Measurements from ENCODE around the gene SPRYD7. TPM values are rescaled to one million over a fixed set of nuclear protein-coding genes. Genes with fewer than 3 reads are reported as not detected.

The SPRYD7 gene
- total and polyA plus RNA-seq, 2 donors (not counting 1 experiment from before 2014, with no cell fraction given): 1.9 to 4.5 TPM

- Histone ChIP-seq H3K4me2 (replicated peaks; ENCODE audit: low read depth, low read length, poor library complexity, severe bottlenecking) (peak overlapping the region; percentile 14), H3K4me1 (ENCODE audit: control insufficient read depth in 2 of 2, insufficient read depth in 2 of 2, low read length in 2 of 2) (peaks cover 15 to 17% of the 10 kb centered on the region in 2 donors), H3K27ac (ENCODE audit: low read length in 2 of 2) (peak overlapping the region in 1 of 2 donors; percentile 54), H3K9ac (ENCODE audit: low read length) (no peak overlapping the region), H3K27me3 (replicated peaks in 1 of 4; ENCODE audit: control extremely low read depth in 1 of 4, control insufficient read depth in 3 of 4, insufficient read depth in 4 of 4, low read length in 3 of 4) (no peaks in the 10 kb centered on the region), H3K9me3 (ENCODE audit: control extremely low read depth in 1 of 3, control insufficient read depth in 2 of 3, insufficient read depth in 1 of 3, low read length in 2 of 3) (no peaks in the 10 kb centered on the region), H2AFZ (ENCODE audit: insufficient read depth, low read depth, low read length, poor library complexity, severe bottlenecking) (no peak overlapping the region), H3K79me2 (ENCODE audit: control insufficient read depth, insufficient read depth, low read length) (peaks cover 20% of the 10 kb centered on the region), H3K4me3 (ENCODE audit: control extremely low read depth in 1 of 5, extremely low read depth in 1 of 5, insufficient read depth in 1 of 5, low read depth in 2 of 5, low read length in 4 of 5) (no peak overlapping the region), H3K36me3 (replicated peaks in 1 of 2; ENCODE audit: control extremely low read depth in 1 of 2, control insufficient read depth in 1 of 2, extremely low read depth in 1 of 2, insufficient read depth in 2 of 2, low read length in 1 of 2) (no peaks in the 10 kb centered on the region), H4K20me1 (ENCODE audit: control insufficient read depth, insufficient read depth, low read length, poor library complexity, severe bottlenecking) (no peaks in the 10 kb centered on the region)
- TF ChIP-seq EZH2 (IDR thresholded peaks at IDR 0.05; ENCODE audit: borderline replicate concordance, insufficient read depth, low read depth, low read length, poor library complexity, severe bottlenecking): no peak
- TF ChIP-seq, protein P1, sequence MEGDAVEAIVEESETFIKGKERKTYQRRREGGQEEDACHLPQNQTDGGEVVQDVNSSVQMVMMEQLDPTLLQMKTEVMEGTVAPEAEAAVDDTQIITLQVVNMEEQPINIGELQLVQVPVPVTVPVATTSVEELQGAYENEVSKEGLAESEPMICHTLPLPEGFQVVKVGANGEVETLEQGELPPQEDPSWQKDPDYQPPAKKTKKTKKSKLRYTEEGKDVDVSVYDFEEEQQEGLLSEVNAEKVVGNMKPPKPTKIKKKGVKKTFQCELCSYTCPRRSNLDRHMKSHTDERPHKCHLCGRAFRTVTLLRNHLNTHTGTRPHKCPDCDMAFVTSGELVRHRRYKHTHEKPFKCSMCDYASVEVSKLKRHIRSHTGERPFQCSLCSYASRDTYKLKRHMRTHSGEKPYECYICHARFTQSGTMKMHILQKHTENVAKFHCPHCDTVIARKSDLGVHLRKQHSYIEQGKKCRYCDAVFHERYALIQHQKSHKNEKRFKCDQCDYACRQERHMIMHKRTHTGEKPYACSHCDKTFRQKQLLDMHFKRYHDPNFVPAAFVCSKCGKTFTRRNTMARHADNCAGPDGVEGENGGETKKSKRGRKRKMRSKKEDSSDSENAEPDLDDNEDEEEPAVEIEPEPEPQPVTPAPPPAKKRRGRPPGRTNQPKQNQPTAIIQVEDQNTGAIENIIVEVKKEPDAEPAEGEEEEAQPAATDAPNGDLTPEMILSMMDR (IDR thresholded peaks at IDR 0.05): no peak
- POLR2A ChIA-PET: no interaction called here
- no peaks in the 10 kb centered on the region for H3K9me3 Mint-ChIP-seq (ENCODE audit: insufficient read depth)
- CTCF ChIA-PET: interaction anchor here (0.6 to 1.4 kb wide), 3 partner anchors 11 to 973 kb away, joined by 3 to 5 read pairs (median 4); no protein-coding TSS in a partner anchor
- peak overlapping the region; percentile 53 for H3K4me3 Mint-ChIP-seq
- DNase-seq (peak; percentile 76), ATAC-seq (ENCODE audit: low read depth) (no peak)
- intact Hi-C loops (cut with micrococcal nuclease): loop anchor here (5.0 to 10.0 kb wide), 5 partner anchors 144 to 1646 kb away; partner anchors contain the start of genes ARL11 and WDFY2
- 37% methylated on average over 5 of the region's 5 CpGs for WGBS (ENCODE audit: insufficient coverage)
- peaks cover 28% of the 10 kb centered on the region for H3K4me1 Mint-ChIP-seq
- no peaks in the 10 kb centered on the region for H3K27me3 Mint-ChIP-seq
- H3K27ac Mint-ChIP-seq: peak overlapping the region; percentile 56
Observed at GRCh38 chr13:49938314-49938713, 2.2 kb upstream of the SPRYD7 start.

- Histone ChIP-seq H3K4me3 (ENCODE audit: control extremely low read depth in 1 of 5, extremely low read depth in 1 of 5, insufficient read depth in 1 of 5, low read depth in 2 of 5, low read length in 4 of 5) (peak overlapping the region; percentile 76 to 94 (median 84)), H3K79me2 (ENCODE audit: control insufficient read depth, insufficient read depth, low read length) (peaks cover 29% of the 10 kb centered on the region), H3K36me3 (replicated peaks in 1 of 2; ENCODE audit: control extremely low read depth in 1 of 2, control insufficient read depth in 1 of 2, extremely low read depth in 1 of 2, insufficient read depth in 2 of 2, low read length in 1 of 2) (no peaks in the 10 kb centered on the region), H4K20me1 (ENCODE audit: control insufficient read depth, insufficient read depth, low read length, poor library complexity, severe bottlenecking) (no peaks in the 10 kb centered on the region), H3K9me3 (ENCODE audit: control extremely low read depth in 1 of 3, control insufficient read depth in 2 of 3, insufficient read depth in 1 of 3, low read length in 2 of 3) (no peaks in the 10 kb centered on the region), H3K9ac (ENCODE audit: low read length) (peak overlapping the region; percentile 77), H3K27ac (ENCODE audit: low read length in 2 of 2) (peak overlapping the region; percentile 64 to 90), H3K27me3 (replicated peaks in 1 of 4; ENCODE audit: control extremely low read depth in 1 of 4, control insufficient read depth in 3 of 4, insufficient read depth in 4 of 4, low read length in 3 of 4) (no peaks in the 10 kb centered on the region), H3K4me1 (ENCODE audit: control insufficient read depth in 2 of 2, insufficient read depth in 2 of 2, low read length in 2 of 2) (peaks cover 15 to 17% of the 10 kb centered on the region in 2 donors), H2AFZ (ENCODE audit: insufficient read depth, low read depth, low read length, poor library complexity, severe bottlenecking) (peak overlapping the region; percentile 91), H3K4me2 (replicated peaks; ENCODE audit: low read depth, low read length, poor library complexity, severe bottlenecking) (peak overlapping the region; percentile 80)
- ATAC-seq (ENCODE audit: low read depth) (no peak), DNase-seq (no peak)
- no peaks in the 10 kb centered on the region for H3K27me3 Mint-ChIP-seq
- peaks cover 31% of the 10 kb centered on the region for H3K4me1 Mint-ChIP-seq
- CTCF ChIA-PET: interaction anchor here (0.6 to 1.7 kb wide), 11 partner anchors 9 to 1916 kb away, joined by 3 to 10 read pairs (median 4); no protein-coding TSS in a partner anchor
- TF ChIP-seq, protein P1 (IDR thresholded peaks at IDR 0.05): no peak
- no peak for TF ChIP-seq EZH2 (IDR thresholded peaks at IDR 0.05; ENCODE audit: borderline replicate concordance, insufficient read depth, low read depth, low read length, poor library complexity, severe bottlenecking)
- H3K9me3 Mint-ChIP-seq (ENCODE audit: insufficient read depth): no peaks in the 10 kb centered on the region
- POLR2A ChIA-PET: interaction anchor here (0.9 to 1.2 kb wide), 2 partner anchors 11 to 144 kb away, joined by 5 read pairs; partner anchors contain the start of gene KPNA3
- under 1% methylated on average over 21 of the region's 21 CpGs for WGBS (ENCODE audit: insufficient coverage)
- intact Hi-C loops (cut with micrococcal nuclease): loop anchor here (1.0 to 10.0 kb wide), 14 partner anchors 60 to 1648 kb away; partner anchors contain the start of genes ARL11, CAB39L, EBPL and FNDC3A
- peak overlapping the region; percentile 88 for H3K4me3 Mint-ChIP-seq
- H3K27ac Mint-ChIP-seq: peak overlapping the region; percentile 83
Observed at GRCh38 chr13:49936968-49937273, 781 bp upstream of the SPRYD7 start.

Measured in B cell (primary cell).